NCI-H146 treated with DMSO at 0.1 percent for 48 hours (cell line): ENCODE data around the gene MGME1.
"Not testable (repeated sequence)": the region's sequence is repeated elsewhere in the genome, so short reads cannot be mapped to it uniquely, and the experiment has no call there.

Source experiments
- DNase-seq: peaks from one replicate; lab custom pipeline; 2025; ENCODE audit not compliant: unreplicated experiment; lab: John Stamatoyannopoulos, UW

The MGME1 gene

DNA sequence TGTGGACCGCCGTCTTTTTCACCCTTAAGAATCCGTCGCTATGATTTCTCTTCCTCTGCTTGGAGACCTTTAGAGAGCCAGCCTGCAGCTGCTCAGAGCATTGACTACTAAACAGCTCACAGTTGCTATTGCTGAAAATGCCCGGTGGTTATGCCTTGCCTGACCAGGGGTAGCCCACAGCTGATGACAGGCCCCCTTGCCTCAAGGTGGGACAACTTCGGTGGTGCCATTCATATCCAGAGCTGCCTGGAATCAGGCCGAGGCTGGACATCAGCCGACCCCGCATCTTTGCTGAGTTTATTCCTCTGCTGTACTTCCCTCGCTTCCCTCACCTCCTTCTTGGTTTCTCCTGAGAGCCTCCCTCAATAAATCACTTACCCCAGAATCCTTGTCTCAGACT is 49.3 kb downstream of the MGME1 start:
- no peak for DNase-seq

DNA sequence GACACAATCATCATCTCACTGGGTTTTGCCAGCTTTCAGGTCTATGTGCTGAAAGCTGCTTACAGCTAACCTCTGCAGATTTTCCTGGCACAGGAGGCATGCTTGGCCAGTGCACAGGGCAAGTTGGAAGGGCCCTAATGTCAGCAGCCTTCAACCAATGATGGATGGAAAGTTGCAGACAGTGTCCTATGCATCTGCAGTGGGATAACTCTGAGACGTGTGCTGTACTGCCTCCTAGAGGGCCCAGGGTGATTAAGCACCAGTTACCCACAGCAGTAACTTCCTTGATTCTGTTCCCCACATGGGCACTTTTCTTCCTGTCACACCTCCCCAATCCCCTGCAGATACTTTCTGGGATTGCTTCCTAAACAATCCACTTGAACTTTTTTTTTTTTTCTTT is 50.2 kb downstream of the MGME1 start:
- no peak for DNase-seq

DNA sequence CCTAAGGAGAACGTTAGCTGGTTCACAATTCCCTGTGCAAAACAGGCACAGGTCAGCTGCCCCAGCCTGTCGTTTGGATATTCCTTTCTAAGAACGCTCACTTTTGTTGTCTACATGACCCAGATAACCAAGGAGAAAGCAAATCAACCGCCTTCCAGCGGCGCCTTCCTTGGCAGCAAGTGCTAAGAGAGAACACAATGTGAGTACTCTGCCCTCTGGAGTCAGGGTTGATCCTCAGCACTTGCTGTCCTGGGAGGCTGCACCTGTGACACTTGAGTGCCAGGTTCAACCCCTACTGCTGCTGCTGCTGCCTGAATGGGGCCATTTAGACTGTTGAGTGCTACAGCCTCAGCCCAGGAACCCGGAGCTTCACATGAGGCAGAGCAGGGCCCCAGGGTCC is 52.1 kb downstream of the MGME1 start:
- DNase-seq: no peak

DNA sequence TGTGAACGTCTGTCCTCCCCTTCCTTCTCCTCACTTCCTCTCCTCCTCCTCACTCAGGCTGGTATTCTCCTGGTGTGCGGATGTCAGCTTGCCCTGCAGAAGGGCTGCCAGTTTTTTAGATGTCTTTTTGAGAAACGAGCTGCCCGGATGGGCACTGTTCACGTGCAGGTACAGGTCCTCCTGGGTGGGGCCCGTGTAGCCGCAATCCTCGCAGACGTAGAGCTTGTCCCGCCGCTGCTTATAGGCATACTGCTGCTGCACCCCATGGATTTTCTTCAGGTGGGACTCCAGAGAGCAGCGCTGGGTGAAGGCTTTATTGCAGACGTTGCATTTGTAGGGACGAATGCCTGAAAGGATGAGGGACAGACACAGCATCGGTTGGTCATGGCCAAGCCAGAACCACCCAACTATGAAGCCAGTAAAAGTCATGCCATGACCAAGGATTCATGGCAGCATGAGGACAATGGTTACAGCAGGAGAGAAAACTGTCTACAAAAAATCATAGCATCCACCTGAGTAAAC is 55.8 kb downstream of the MGME1 start:
- no peak for DNase-seq

DNA sequence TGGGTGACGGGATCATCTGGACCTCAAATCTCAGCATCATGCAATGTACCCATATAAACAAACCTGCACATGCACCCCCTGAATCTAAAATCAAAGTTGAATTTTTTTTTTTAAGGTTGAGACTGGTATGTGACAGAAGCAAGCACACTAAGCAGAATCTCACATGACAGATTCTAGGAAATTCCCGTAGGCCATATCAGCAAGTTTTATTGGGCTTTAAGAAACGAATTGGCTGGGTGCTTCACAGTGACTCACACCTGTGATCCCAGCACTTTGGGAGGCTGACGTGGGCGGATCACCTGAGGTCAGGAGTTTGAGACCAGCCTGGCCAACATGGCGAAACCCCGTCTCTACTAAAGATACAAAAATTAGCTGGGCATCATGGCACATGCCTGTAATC is 58.2 kb downstream of the MGME1 start:
- not testable (repeated sequence) for DNase-seq

DNA sequence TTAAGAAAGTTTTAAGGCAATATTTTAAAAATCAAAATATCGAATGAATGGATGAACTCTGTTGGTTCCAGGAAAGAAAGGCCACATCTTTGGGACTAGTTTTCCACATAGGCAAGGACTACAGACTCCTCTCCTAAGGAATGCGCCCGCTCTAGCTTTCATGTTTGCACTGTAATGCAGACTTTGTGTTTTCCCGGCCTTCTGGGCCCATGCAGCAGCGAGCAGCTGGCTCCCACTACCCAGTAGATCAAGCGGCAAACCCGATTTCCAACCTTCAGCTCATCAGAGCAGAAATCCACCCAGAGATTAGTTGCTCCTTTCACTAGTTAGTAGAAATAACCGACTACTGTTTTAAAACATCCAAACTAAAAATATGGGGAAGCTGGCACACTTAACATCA is 61.2 kb downstream of the MGME1 start:
- DNase-seq: no peak

DNA sequence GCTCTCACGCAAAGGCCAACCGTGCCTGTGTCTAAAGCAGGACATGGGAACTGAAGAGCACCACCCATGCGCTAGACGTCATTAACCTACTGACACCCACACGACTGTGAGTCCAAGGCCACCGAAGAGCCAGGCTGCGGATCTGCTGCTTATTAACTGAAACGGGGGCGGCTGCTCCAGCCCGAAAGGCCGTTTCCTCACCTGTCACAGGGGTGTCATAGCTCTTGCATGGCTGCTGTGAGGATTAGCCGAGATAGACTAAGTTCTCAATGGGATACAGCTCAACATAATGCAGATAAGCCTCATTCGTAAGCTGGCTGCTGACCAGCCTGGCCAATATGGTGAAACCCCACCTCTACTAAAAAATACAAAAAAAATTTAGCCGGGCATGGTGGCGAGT is 62.2 kb downstream of the MGME1 start:
- no peak for DNase-seq

DNA sequence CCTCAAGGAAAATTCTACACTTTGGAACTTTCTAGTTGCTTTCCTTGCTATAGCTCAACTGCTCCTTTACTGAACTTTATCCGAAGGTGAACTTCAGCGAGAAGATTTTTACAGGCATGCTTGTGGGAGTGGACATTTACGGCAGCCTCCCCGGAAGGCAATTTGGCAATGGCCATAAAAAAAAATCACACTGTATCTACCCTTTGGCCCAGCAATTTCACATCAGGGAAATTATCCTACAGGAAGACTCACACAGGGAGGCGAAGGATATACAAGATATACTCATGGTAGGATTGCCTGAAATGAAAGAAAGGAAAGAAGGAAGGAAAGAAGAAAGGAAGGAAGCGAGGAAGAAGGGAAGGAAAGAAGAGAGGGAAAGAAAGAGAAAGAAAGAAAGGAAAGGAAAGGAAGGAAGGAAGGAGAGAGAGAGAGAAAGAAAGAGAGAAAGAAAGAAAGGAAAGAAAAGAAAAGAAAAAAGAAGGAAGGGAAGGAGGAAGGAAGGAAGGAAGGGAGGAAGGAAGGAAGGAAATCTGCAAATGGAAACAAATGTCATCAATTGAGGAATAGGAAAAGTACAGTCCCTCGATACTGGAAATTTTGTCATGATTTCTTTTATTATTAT is 63.2 kb downstream of the MGME1 start:
- DNase-seq: no peak

DNA sequence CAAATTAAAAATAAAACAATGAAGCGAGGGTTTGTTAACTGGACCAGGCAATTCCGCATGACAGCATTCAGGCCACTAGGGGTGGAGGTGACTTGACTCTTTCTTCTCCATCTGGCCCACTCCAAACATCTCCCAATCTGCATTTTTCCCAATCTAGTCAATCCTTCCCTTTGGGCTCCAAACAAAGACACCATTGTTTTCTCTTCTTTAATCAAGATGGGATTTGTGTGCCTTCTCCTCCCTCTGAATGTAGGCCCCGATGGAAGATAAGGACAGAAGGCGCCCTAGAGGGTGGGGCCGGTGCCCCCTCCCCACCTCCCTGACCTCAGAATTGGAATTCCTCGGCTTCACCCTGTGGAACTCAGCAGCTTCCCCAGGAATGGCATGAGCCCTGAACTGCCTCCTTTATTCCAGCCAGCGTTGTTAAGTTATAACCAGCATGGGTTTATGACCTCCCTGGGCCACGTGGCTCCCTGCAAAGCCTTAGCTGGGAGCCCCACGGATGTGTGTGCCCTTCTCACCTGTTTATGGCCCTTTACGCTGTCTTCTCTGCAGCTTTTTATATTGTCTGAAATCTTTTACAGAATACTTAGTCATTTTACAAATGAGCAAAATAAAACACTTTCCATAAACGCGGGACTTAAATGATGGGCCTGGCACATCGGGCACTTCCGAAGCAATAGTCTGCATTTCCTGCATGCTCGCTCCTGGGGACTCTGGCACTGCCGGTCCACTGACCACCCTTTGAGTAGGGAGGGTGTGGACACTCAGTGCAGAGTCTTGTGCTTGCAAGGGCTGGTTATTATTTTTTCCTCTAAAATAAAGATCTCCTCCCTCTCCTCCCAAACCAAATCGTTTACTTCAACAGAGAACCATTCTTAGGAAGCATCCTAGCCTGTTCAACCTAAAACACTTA is 64.4 kb downstream of the MGME1 start:
- no peak for DNase-seq

DNA sequence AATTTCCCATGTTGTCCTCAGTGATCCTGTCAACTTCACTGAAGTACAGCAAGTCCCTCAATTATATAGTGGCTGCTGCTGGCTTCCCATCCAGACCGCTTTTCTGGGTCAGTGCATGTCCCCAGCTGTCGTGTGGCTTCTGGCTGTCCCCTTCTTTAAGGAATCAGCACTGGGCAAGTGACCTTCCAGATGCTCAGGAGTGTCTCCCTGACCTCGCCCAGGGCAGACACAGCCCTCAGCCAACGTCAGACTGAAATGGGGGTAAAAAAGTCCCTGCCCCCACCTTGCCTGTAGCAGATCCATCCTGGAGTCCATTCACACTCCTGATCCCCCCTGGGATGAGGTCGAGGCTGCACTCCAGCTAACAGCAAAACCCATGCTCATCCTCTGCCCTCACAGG is 65.2 kb downstream of the MGME1 start:
- no peak for DNase-seq

DNA sequence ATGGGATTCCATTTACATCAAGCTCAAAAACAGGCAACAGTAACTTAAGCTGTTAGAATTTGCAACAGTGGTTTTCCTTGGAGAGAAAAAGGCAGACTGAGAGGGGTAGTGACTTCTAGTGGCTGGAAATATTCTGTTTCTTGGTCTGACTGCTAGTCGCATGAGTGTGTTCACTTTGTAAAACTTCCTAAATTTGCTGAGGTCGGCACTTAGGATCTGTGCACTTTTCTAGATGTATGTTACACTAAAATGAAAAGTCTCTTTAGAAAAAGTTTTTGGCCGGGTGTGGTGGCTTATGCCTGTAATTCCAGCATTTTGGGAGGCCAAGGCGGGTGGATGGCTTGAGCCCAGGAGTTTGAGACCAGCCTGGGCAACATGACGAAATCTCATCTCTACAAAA is 70.2 kb downstream of the MGME1 start:
- no peak for DNase-seq
